ENCODE measurements around the gene CCT5.

Gene CCT5

DNA sequence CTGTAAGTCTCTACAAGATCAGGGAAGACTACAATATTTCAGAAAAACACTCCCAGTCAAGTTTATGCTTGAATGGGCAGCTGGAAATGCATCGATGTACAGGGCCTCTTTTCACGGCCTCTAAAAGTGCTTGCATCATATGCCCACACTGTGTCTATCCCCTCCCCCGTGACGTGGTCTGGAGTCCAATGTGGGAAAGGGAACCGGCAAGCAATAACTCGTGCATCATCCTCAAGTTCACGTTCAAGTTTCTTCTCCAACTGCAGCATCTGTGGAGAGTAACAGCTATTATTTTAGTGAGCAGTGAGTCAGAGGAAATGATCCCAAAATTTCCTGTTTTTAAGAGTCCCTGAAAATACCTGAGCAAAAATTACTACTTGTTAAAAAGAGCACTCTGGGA lies 22.7 kb upstream of the CCT5 start:
- Histone ChIP-seq H3K27ac (ENCODE audit: extremely low read depth, low read depth, low read length) (no peak overlapping the region), H3K4me1 (ENCODE audit: control insufficient read depth, insufficient read depth, low read length) (no peaks in the 10 kb centered on the region), H3K4me3 (ENCODE audit: low read depth, low read length) (no peak overlapping the region), H3K36me3 (ENCODE audit: control insufficient read depth in 2 of 2, insufficient read depth in 1 of 2, low read length in 2 of 2) (peaks cover 0 to 12% of the 10 kb centered on the region in 2 experiments; a peak in 1 of 3 replicates), H3K9me3 (ENCODE audit: control insufficient read depth, insufficient read depth, low read depth, low read length) (no peaks in the 10 kb centered on the region)
- ChIA-PET CTCF (no interaction called here), POLR2A (interaction anchor here (1.8 kb wide), 1 partner anchor 22 kb away, joined by 4 read pairs; the partner anchor contains the start of gene ATPSCKMT)
- no peak for TF ChIP-seq ZNF394 (tag by site-specific recombination; IDR thresholded peaks at IDR 0.05; ENCODE audit: borderline replicate concordance)
- TF ChIP-seq PRDM1 (tag by site-specific recombination; IDR thresholded peaks at IDR 0.05): no peak
- TF ChIP-seq ZNF280C (tag by site-specific recombination; IDR thresholded peaks at IDR 0.05): no peak
- TF ChIP-seq HIC1 (tag by site-specific recombination; IDR thresholded peaks at IDR 0.05): no peak
- TF ChIP-seq GLI4 (tag by site-specific recombination; IDR thresholded peaks at IDR 0.05): no peak
- TF ChIP-seq ZNF48 (tag by site-specific recombination; IDR thresholded peaks at IDR 0.05): no peak
- TF ChIP-seq RBAK (tag by site-specific recombination; IDR thresholded peaks at IDR 0.05): no peak
- TF ChIP-seq SCRT1 (tag by site-specific recombination; IDR thresholded peaks at IDR 0.05; ENCODE audit: borderline replicate concordance): no peak
- TF ChIP-seq ZBTB26 (tag by site-specific recombination; optimal IDR thresholded peaks at IDR 0.05): no peak

GRCh38 chr5:10228288-10228687 lies 21.8 kb upstream of the CCT5 start:
- no peaks in the 10 kb centered on the region for H3K4me1 ChIP-seq (ENCODE audit: control insufficient read depth, insufficient read depth, low read length)
- H3K36me3 ChIP-seq (ENCODE audit: control insufficient read depth in 2 of 2, insufficient read depth in 1 of 2, low read length in 2 of 2): peaks cover 0 to 12% of the 10 kb centered on the region in 2 experiments; a peak in 1 of 3 replicates
- ChIA-PET POLR2A (no interaction called here), CTCF (no interaction called here)
- no peak overlapping the region for H3K27ac ChIP-seq (ENCODE audit: extremely low read depth, low read depth, low read length)
- TF ChIP-seq ZNF341 (tag by site-specific recombination; IDR thresholded peaks at IDR 0.05; ENCODE audit: low read depth): no peak
- TF ChIP-seq ZBTB26 (tag by site-specific recombination; optimal IDR thresholded peaks at IDR 0.05): no peak
- no peak for TF ChIP-seq ZFP69B (tag by site-specific recombination; IDR thresholded peaks at IDR 0.05)
- no peak for TF ChIP-seq ZNF654 (tag by site-specific recombination; IDR thresholded peaks at IDR 0.05; ENCODE audit: low read depth)
- TF ChIP-seq REPIN1 (tag by site-specific recombination; IDR thresholded peaks at IDR 0.05; ENCODE audit: low read depth): no peak
- TF ChIP-seq ZNF404 (tag by site-specific recombination; IDR thresholded peaks at IDR 0.05): no peak
- TF ChIP-seq ZNF23 (tag by site-specific recombination; IDR thresholded peaks at IDR 0.05; ENCODE audit: borderline replicate concordance): no peak
- no peak for TF ChIP-seq HIC1 (tag by site-specific recombination; IDR thresholded peaks at IDR 0.05)
- no peak for TF ChIP-seq ZNF518A (tag by site-specific recombination; conservative IDR thresholded peaks at IDR 0.05; ENCODE audit: low read depth)
- H3K4me3 ChIP-seq (ENCODE audit: low read depth, low read length): no peak overlapping the region
- no peaks in the 10 kb centered on the region for H3K9me3 ChIP-seq (ENCODE audit: control insufficient read depth, insufficient read depth, low read depth, low read length)
